Measurements from ENCODE around the gene ZNF384.

ZNF384 gene

GRCh38 chr12:6688999-6689882 lies at the start of gene ZNF384:
Gene ZNF384, minus strand, starts transcription at chr12:6689375. Its CDS starts 9,855 bp downstream, at chr12:6679520.
- in situ Hi-C loops (cut with HindIII; ENCODE audit: low sequenced_read_pairs) = no loop called here
- peak within 1 kb of the TSS; percentile 70 for H3K4me3 ChIP-seq (ENCODE audit: low read depth, low read length)
- DNase-seq (ENCODE audit: low read depth, low spot score) = peak; percentile 99
- peak; percentile 6 for TF ChIP-seq CTCF (IDR thresholded peaks at IDR 0.05; ENCODE audit: low read depth, low read length)

GRCh38 chr12:6736754-6737153 lies 47.6 kb upstream of the ZNF384 start:
- no peak overlapping the region for H3K4me3 ChIP-seq (ENCODE audit: low read depth, low read length)
- in situ Hi-C loops (cut with HindIII; ENCODE audit: low sequenced_read_pairs) = no loop called here
- TF ChIP-seq CTCF (IDR thresholded peaks at IDR 0.05; ENCODE audit: low read depth, low read length) = no peak
- no peak for DNase-seq (ENCODE audit: low read depth, low spot score)

- peak; percentile 80 for TF ChIP-seq CTCF (IDR thresholded peaks at IDR 0.05; ENCODE audit: low read depth, low read length)
- peak; percentile 69 for DNase-seq (ENCODE audit: low read depth, low spot score)
- H3K4me3 ChIP-seq (ENCODE audit: low read depth, low read length) = no peak overlapping the region
- in situ Hi-C loops (cut with HindIII; ENCODE audit: low sequenced_read_pairs) = no loop called here
Measured at GRCh38 chr12:6735448-6736191, 46.4 kb upstream of the ZNF384 start.

- TF ChIP-seq CTCF (IDR thresholded peaks at IDR 0.05; ENCODE audit: low read depth, low read length) = no peak
- in situ Hi-C loops (cut with HindIII; ENCODE audit: low sequenced_read_pairs) = no loop called here
- DNase-seq (ENCODE audit: low read depth, low spot score) = no peak
- H3K4me3 ChIP-seq (ENCODE audit: low read depth, low read length) = no peak overlapping the region
Measured at GRCh38 chr12:6734506-6735387, 45.6 kb upstream of the ZNF384 start.

GRCh38 chr12:6730169-6730568 lies 41.0 kb upstream of the ZNF384 start:
- no peak for DNase-seq (ENCODE audit: low read depth, low spot score)
- H3K4me3 ChIP-seq (ENCODE audit: low read depth, low read length) = no peak overlapping the region
- in situ Hi-C loops (cut with HindIII; ENCODE audit: low sequenced_read_pairs) = no loop called here
- TF ChIP-seq CTCF (IDR thresholded peaks at IDR 0.05; ENCODE audit: low read depth, low read length) = no peak

GRCh38 chr12:6729186-6729585 lies 40.0 kb upstream of the ZNF384 start:
- H3K4me3 ChIP-seq (ENCODE audit: low read depth, low read length) = no peak overlapping the region
- no peak for TF ChIP-seq CTCF (IDR thresholded peaks at IDR 0.05; ENCODE audit: low read depth, low read length)
- no peak for DNase-seq (ENCODE audit: low read depth, low spot score)
- in situ Hi-C loops (cut with HindIII; ENCODE audit: low sequenced_read_pairs) = no loop called here
